Body of pancreas (tissue), 4 donors: ENCODE results near the gene TRIM6. TPM values are rescaled to one million over a fixed set of nuclear protein-coding genes. Genes with fewer than 3 reads are reported as not detected.

ENCODE experiments used
- ATAC-seq: fragments of 150-250 bp; one replicate; pipeline ENCODE4 v1.9.1; 2016
- DNase-seq, 4 donors: peaks; one replicate each; pipeline ENCODE4 v3.0.0-alpha.2; 2019
- H3K27ac ChIP-seq, 4 donors: fragments of 200-600 bp; sonication (generic); 1 replicate in 3 of 4; 2 replicates in 1 of 4; pipeline versions ENCODE4 v1.5.1 to v1.6.1; 2016 to 2019; ENCODE audit warnings: mild to moderate bottlenecking in 1 of 4, mixed read lengths in 1 of 4, moderate library complexity in 1 of 4
- H3K27me3 ChIP-seq, 2 donors: fragments of 200-600 bp; sonication (generic); one replicate each; pipeline ENCODE4 v1.6.0; 2016; ENCODE audit warnings: mild to moderate bottlenecking in 1 of 2
- H3K36me3 ChIP-seq, 2 donors: fragments of 200-600 bp; sonication (generic); replicated peaks in 1 of 2; 2 replicates each; pipeline ENCODE4 v1.5.1; 2016; ENCODE audit warnings: low read depth in 2 of 2; ENCODE audit not compliant: insufficient read depth in 1 of 2
- H3K4me1 ChIP-seq: fragments of 200-600 bp; sonication (generic); one replicate; pipeline ENCODE4 v1.6.0; 2016
- H3K4me3 ChIP-seq, 2 donors: fragments of 200-600 bp; sonication (generic); 1 replicate in 1 of 2; 2 replicates in 1 of 2; pipeline ENCODE4 v1.5.1; 2016 to 2019
- H3K9me3 ChIP-seq, 3 donors: fragments of 200-600 bp; sonication (generic); 1 replicate in 2 of 3; 2 replicates in 1 of 3; pipeline ENCODE4 v1.5.1; 2016
- CTCF ChIP-seq, 7 experiments: fragments of 450-650 bp in 4 of 7; fragments of 200-600 bp in 3 of 7; sonication (generic) in 3 of 7; IDR thresholded peaks; one replicate each; pipeline ENCODE4 v1.5.1; 2016 to 2019; ENCODE audit warnings: antibody characterized with exemption in 7 of 7
- POLR2A ChIP-seq, 3 donors: fragments of 450-650 bp; IDR thresholded peaks; one replicate each; pipeline ENCODE4 v1.6.1; 2016; ENCODE audit warnings: antibody characterized with exemption in 3 of 3, mild to moderate bottlenecking in 2 of 3
- WGBS, 2 donors: methylation state at CpG; one replicate each; pipeline ENCODE4 v1.1.5; 2017; 5-methylcytosine and 5-hydroxymethylcytosine counted together
- intact Hi-C: fragments of 100-400 bp; cut with DNase I; formaldehyde crosslinking; loops from one replicate; pipeline ENCODE4 v1.15.1; 2023
- total RNA-seq, 2 donors: library from RNA; depleted of rRNA; stranded (reverse); fragments of >200 nt; gene quantifications; one replicate each; pipeline ENCODE4 v1.1.0, GENCODE V29; 2016

TRIM6 gene
- total RNA-seq, 2 donors from 2014 or later: 2.1 to 2.6 TPM

DNA sequence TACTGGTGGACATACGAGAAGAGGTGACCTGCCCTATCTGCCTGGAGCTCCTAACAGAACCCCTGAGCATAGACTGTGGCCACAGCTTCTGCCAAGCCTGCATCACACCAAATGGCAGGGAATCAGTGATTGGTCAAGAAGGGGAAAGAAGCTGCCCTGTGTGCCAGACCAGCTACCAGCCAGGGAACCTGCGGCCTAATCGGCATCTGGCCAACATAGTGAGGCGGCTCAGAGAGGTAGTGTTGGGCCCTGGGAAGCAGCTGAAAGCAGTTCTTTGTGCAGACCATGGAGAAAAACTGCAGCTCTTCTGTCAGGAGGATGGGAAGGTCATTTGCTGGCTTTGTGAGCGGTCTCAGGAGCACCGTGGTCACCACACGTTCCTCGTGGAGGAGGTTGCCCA lies 6.9 kb downstream of the TRIM6 start:
- no peaks in the 10 kb centered on the region for H3K9me3 ChIP-seq
- no peaks in the 10 kb centered on the region for H3K36me3 ChIP-seq
- TF ChIP-seq POLR2A (IDR thresholded peaks at IDR 0.05) (no peak), CTCF (IDR thresholded peaks at IDR 0.05) (no peak)
- WGBS, 2 donors: 79 to 94% methylated on average over 8 of the region's 8 CpGs
- peaks cover 20% of the 10 kb centered on the region for H3K4me1 ChIP-seq
- no peaks in the 10 kb centered on the region for H3K27me3 ChIP-seq
- intact Hi-C loops: no loop called here
- no peak overlapping the region for H3K4me3 ChIP-seq
- ATAC-seq: no peak
- no peak overlapping the region for H3K27ac ChIP-seq
- no peak for DNase-seq

DNA sequence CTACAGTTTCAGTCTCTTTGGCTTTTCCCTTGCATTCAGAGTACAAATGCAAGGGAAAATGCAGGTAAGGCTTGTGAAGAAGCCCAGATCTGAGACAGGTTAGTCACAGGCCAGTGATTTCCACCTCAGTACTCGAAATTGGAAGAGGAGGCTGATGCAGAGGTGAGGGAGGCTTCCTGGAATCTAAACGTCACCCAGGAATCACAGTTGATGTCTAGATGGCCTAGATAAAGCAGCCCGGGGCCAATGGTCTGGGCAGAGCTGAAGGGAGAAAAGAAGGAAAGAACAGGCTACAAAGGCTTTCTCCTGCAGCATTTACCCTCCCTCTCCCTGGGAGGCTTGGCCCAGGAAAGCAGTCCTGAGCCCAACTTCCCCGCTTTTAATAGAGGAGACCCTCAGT lies 8.5 kb downstream of the TRIM6 start:
- no peak for TF ChIP-seq POLR2A (IDR thresholded peaks at IDR 0.05)
- no peak for TF ChIP-seq CTCF (IDR thresholded peaks at IDR 0.05)
- ATAC-seq (no peak), DNase-seq (no peak)
- intact Hi-C loops: no loop called here
- no peak overlapping the region for H3K27ac ChIP-seq
- no peaks in the 10 kb centered on the region for H3K27me3 ChIP-seq
- 85 to 91% methylated on average over 4 of the region's 4 CpGs for WGBS, 2 donors
- H3K36me3 ChIP-seq: no peaks in the 10 kb centered on the region
- H3K4me3 ChIP-seq: no peak overlapping the region
- no peaks in the 10 kb centered on the region for H3K9me3 ChIP-seq
- H3K4me1 ChIP-seq: peaks cover 22% of the 10 kb centered on the region

- no peaks in the 10 kb centered on the region for H3K9me3 ChIP-seq
- H3K27me3 ChIP-seq: no peaks in the 10 kb centered on the region
- H3K36me3 ChIP-seq: no peaks in the 10 kb centered on the region
- 86 to 88% methylated on average over 5 of the region's 5 CpGs for WGBS, 2 donors
- H3K4me3 ChIP-seq: no peak overlapping the region
- no peak for DNase-seq
- TF ChIP-seq POLR2A (IDR thresholded peaks at IDR 0.05) (no peak), CTCF (IDR thresholded peaks at IDR 0.05) (no peak)
- H3K27ac ChIP-seq: no peak overlapping the region
- H3K4me1 ChIP-seq: peaks cover 12% of the 10 kb centered on the region
- no peak for ATAC-seq
- intact Hi-C loops: no loop called here
Observed at GRCh38 chr11:5605849-5606248, 9.4 kb downstream of the TRIM6 start.

DNA sequence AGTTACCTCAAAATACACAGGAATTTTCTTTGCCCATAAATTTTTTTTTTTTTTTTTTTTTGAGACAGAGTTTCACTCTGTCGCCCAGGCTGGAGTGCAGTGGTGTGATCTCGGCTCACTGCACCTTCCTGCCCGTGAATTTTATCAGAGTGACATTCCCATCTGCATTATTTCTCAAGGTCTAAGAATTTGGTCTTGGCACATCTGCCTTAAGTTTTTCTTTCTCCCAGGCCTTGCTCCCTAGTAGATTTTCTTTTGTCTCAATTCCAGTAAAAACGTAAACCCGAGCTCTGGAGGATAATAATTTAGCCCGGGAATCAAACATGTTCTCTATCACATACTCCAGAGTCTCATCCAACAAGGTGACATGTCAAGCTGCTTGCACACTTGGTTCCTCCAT lies 12.4 kb downstream of the TRIM6 start:
- peaks cover 9% of the 10 kb centered on the region for H3K4me1 ChIP-seq
- WGBS, 2 donors: 24 to 45% methylated on average over 6 of the region's 6 CpGs
- intact Hi-C loops: no loop called here
- TF ChIP-seq POLR2A (IDR thresholded peaks at IDR 0.05) (no peak), CTCF (IDR thresholded peaks at IDR 0.05) (no peak)
- no peaks in the 10 kb centered on the region for H3K36me3 ChIP-seq
- ATAC-seq: peak; percentile 27
- no peaks in the 10 kb centered on the region for H3K9me3 ChIP-seq
- peak in 2 of 4 donors; percentile 22 to 46 for DNase-seq
- no peak overlapping the region for H3K4me3 ChIP-seq
- H3K27me3 ChIP-seq: no peaks in the 10 kb centered on the region
- peak overlapping the region in 1 of 4 donors; percentile 12 for H3K27ac ChIP-seq

DNA sequence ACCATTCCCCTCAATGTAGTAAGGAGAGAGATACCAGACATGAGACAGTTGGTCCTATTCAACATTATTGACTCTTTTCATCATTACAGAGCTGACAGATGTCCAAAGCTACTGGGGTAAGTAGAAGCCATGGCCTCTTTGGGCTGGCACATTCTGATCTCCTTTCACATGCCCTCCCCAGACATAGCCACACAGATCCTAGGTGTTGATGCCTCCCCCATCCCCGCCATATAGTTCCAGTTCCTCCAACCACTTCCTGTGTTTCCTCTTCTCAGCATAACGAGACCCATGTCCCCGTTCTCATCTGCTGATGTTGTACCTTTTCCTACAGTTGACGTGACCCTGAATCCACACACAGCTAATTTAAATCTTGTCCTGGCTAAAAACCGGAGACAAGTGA lies 14.0 kb downstream of the TRIM6 start:
- no peak for ATAC-seq
- intact Hi-C loops: no loop called here

More for the DNA sequence above, 14.0 kb downstream of the TRIM6 start:
- no peak for TF ChIP-seq POLR2A (IDR thresholded peaks at IDR 0.05)
- TF ChIP-seq CTCF (IDR thresholded peaks at IDR 0.05): no peak
- H3K27ac ChIP-seq: no peak overlapping the region
- no peaks in the 10 kb centered on the region for H3K36me3 ChIP-seq
- peaks cover 9% of the 10 kb centered on the region for H3K4me1 ChIP-seq
- WGBS, 2 donors: 74 to 87% methylated on average over 5 of the region's 5 CpGs
- no peaks in the 10 kb centered on the region for H3K27me3 ChIP-seq
- DNase-seq: no peak
- no peaks in the 10 kb centered on the region for H3K9me3 ChIP-seq
- H3K4me3 ChIP-seq: no peak overlapping the region
